ENCODE results near the gene STS.

GRCh38 chrX:7132335-7133049 lies 15.0 kb upstream of the STS start:
- TF ChIP-seq YY1 (IDR thresholded peaks at IDR 0.05; ENCODE audit: low read depth) (no peak), NFIC (IDR thresholded peaks at IDR 0.05) (no peak), CEBPB (IDR thresholded peaks at IDR 0.05) (peak; percentile 75), TCF12 (IDR thresholded peaks at IDR 0.05; ENCODE audit: low read depth) (no peak), CREB1 (IDR thresholded peaks at IDR 0.05; ENCODE audit: low read depth) (no peak), EGR1 (IDR thresholded peaks at IDR 0.05) (no peak), REST (IDR thresholded peaks at IDR 0.05; ENCODE audit: low read depth) (no peak), EP300 (IDR thresholded peaks at IDR 0.05; ENCODE audit: borderline replicate concordance) (no peak; the same call in 1 of the 2 replicates)
